GM12878 (cell line): Measurements from ENCODE around the gene VASH1. TPM values are rescaled to one million over a fixed set of nuclear protein-coding genes. Genes with fewer than 3 reads are reported as not detected.

Experiments used
- ATAC-seq: fragments of 200-7000 bp; cut with Tn5 transposase; 3 replicates; pipeline ENCODE4 v1.9.1; 2020; ENCODE audit warnings: mild to moderate bottlenecking, moderate library complexity
- BruUV-seq: library from RNA; stranded (reverse); fragments of 400-500 nt; replicated peaks from 2 replicates; lab custom pipeline; 2021; lab: Mats Ljungman, UMichigan
- CTCF ChIA-PET: fragments of 300-600 bp; sonication (Branson Sonifier 250); formaldehyde crosslinking; extraction: SDS; loops from one replicate; lab custom pipeline; 2021; ENCODE audit warnings: inconsistent platforms; lab: Yijun Ruan, JAX
- POLR2A ChIA-PET: fragments of 350-600 bp; formaldehyde crosslinking; extraction: SDS; loops from one replicate; lab custom pipeline; 2021; ENCODE audit warnings: inconsistent platforms; lab: Charles Lee
- RAD21 ChIA-PET: fragments of 300-600 bp; sonication (Branson Sonifier 250); formaldehyde crosslinking; loops from one replicate; lab custom pipeline; 2023; ENCODE audit warnings: antibody characterized with exemption; ENCODE audit not compliant: unreplicated experiment; lab: Charles Lee
- SMC1A ChIA-PET: fragments of 300-600 bp; sonication (Branson Sonifier 250); formaldehyde crosslinking; loops from one replicate; lab custom pipeline; 2023; ENCODE audit not compliant: unreplicated experiment, uncharacterized antibody; lab: Charles Lee
- DNase-seq: peaks from one replicate; pipeline ENCODE4 v3.0.0-alpha.2; 2011; ENCODE audit warnings: low read depth, low spot score
- FAIRE-seq: peaks from 3 replicates; lab custom pipeline; 2011; peaks lifted over from hg19 to GRCh38; lab: Jason Lieb, UNC
- H2AFZ ChIP-seq: 2 replicates; pipeline ENCODE4 v1.6.0; 2011; ENCODE audit warnings: low read depth, low read length, control low read depth; ENCODE audit not compliant: control insufficient read depth
- H3K27ac ChIP-seq: 2 replicates; pipeline ENCODE4 v1.5.1; 2011; ENCODE audit warnings: control low read depth; ENCODE audit not compliant: control insufficient read depth, insufficient read depth
- H3K27me3 ChIP-seq, 2 experiments: replicated peaks in 1 of 2; 2 replicates each; pipeline versions ENCODE4 v1.6.0 to v1.6.1; 2011; ENCODE audit warnings: low read length in 1 of 2; ENCODE audit not compliant: control insufficient read depth in 2 of 2, insufficient read depth in 2 of 2
- H3K36me3 ChIP-seq, 2 experiments: 2 replicates each; pipeline ENCODE4 v1.5.1; 2011; ENCODE audit warnings: low read length in 1 of 2; ENCODE audit not compliant: control insufficient read depth in 2 of 2, insufficient read depth in 2 of 2
- H3K4me1 ChIP-seq: 2 replicates; pipeline ENCODE4 v1.6.1; 2011; ENCODE audit warnings: mild to moderate bottlenecking, low read length, moderate library complexity, mixed read lengths; ENCODE audit not compliant: control insufficient read depth, insufficient read depth
- H3K4me2 ChIP-seq: 2 replicates; pipeline ENCODE4 v1.6.0; 2011; ENCODE audit warnings: control low read depth; ENCODE audit not compliant: control insufficient read depth, insufficient read depth
- H3K4me3 ChIP-seq: fragments of 200-600 bp; sonication (generic); 2 replicates; pipeline ENCODE4 v1.5.1; 2016
- H3K79me2 ChIP-seq: 2 replicates; pipeline ENCODE4 v1.6.0; 2011; ENCODE audit warnings: low read length; ENCODE audit not compliant: control insufficient read depth, insufficient read depth
- H3K9ac ChIP-seq: 2 replicates; pipeline ENCODE4 v1.8.0; 2011; ENCODE audit warnings: low read length, control low read depth, mixed read lengths; ENCODE audit not compliant: control insufficient read depth, insufficient read depth
- H3K9me3 ChIP-seq: replicated peaks from 3 replicates; pipeline ENCODE4 v1.5.1; 2011; ENCODE audit warnings: mild to moderate bottlenecking, low read length; ENCODE audit not compliant: control insufficient read depth, insufficient read depth
- H4K20me1 ChIP-seq: 2 replicates; pipeline ENCODE4 v1.6.0; 2011; ENCODE audit not compliant: control insufficient read depth, insufficient read depth
- BCL11A ChIP-seq: IDR thresholded peaks from 2 replicates; pipeline ENCODE4 v1.6.1; 2011; ENCODE audit warnings: low read depth, low read length
- CTCF ChIP-seq, 3 experiments: IDR thresholded peaks in 2 of 3; conservative IDR thresholded peaks in 1 of 3; 2 replicates each; pipeline ENCODE4 v1.5.1; 2011; ENCODE audit warnings: low read depth in 3 of 3, low read length in 3 of 3, mild to moderate bottlenecking in 3 of 3, control low read depth in 2 of 3, moderate library complexity in 2 of 3, inconsistent platforms in 1 of 3, mixed read lengths in 1 of 3; ENCODE audit not compliant: control insufficient read depth in 2 of 3, insufficient read depth in 1 of 3; ENCODE audit errors: extremely low read depth in 1 of 3
- RAD21 ChIP-seq: IDR thresholded peaks from 2 replicates; pipeline ENCODE4 v1.6.1; 2011; ENCODE audit warnings: mild to moderate bottlenecking, low read depth, low read length, moderate library complexity; ENCODE audit not compliant: insufficient read depth
- SMARCA5 ChIP-seq: fragments of 450-650 bp; IDR thresholded peaks from 2 replicates; pipeline ENCODE4 v1.6.1; 2017; ENCODE audit warnings: mild to moderate bottlenecking
- SMC3 ChIP-seq: IDR thresholded peaks from 2 replicates; pipeline ENCODE4 v1.6.1; 2011; ENCODE audit warnings: low read length, improper control_type of control experiment, borderline replicate concordance
- whole genome bisulfite sequencing: methylation state at CpG from one replicate; pipeline ENCODE4 v1.1.6; 2016; ENCODE audit warnings: low lambda C conversion rate; ENCODE audit not compliant: insufficient replicate concordance, insufficient coverage; ENCODE audit errors: missing lambda C conversion rate; 5-methylcytosine and 5-hydroxymethylcytosine counted together
- in situ Hi-C: fragments of 300-500 bp; cut with MboI; formaldehyde crosslinking; loops from 9 replicates; pipeline ENCODE4 v1.14.3; 2018; ENCODE audit warnings: mixed read lengths
- intact Hi-C: fragments of 100-400 bp; cut with micrococcal nuclease; formaldehyde crosslinking; loops from one replicate; pipeline ENCODE4 v1.14.2; 2022; ENCODE audit not compliant: unreplicated experiment
- polyA plus RNA-seq, 11 experiments: library from polyadenylated mRNA; depleted of rRNA in 4 of 11; unstranded in 6 of 11; stranded (reverse) in 5 of 11; fragments of >200 nt; fragmentation: Nextera tagmentation in 4 of 11; fragmentation: Illumina TruSeq in 1 of 11; extraction: Ambion mirVana in 4 of 11; extraction: Trizol in 1 of 11; gene quantifications; 1 replicate in 1 of 11; 2 replicates in 10 of 11; pipeline versions ENCODE4 v1.2.1 to v1.2.3, GENCODE V29; 2011 to 2016; ENCODE audit warnings: inconsistent platforms in 2 of 11, missing spikeins in 2 of 11, low read depth in 1 of 11
- total RNA-seq, 4 experiments: library from RNA; depleted of rRNA in 3 of 4; stranded (reverse); fragments of >200 nt in 3 of 4; fragmentation: Illumina TruSeq in 1 of 4; extraction: Trizol in 1 of 4; gene quantifications; 2 replicates each; pipeline versions ENCODE4 v1.2.1 to v1.2.3, GENCODE V29; 2013 to 2021

Gene VASH1
- total and polyA plus RNA-seq, 10 of the 15 experiments (the other 5 are each of a cell fraction or from before 2014, with no cell fraction given): 0.06 to 2.3 (median 0.53) TPM

- POLR2A ChIA-PET: interaction anchor here (0.6 to 0.9 kb wide), 2 partner anchors 101 to 521 kb away, joined by 3 read pairs; no protein-coding TSS in a partner anchor
These were observed 49.7 kb downstream of the VASH1 start for GRCh38 chr14:76810953-76811400.

More at GRCh38 chr14:76810953-76811400, 49.7 kb downstream of the VASH1 start:
- ChIA-PET RAD21 (interaction anchor here (0.6 to 4.3 kb wide), 8 partner anchors 60 to 637 kb away, joined by 3 to 30 read pairs (median 4); no protein-coding TSS in a partner anchor), SMC1A (interaction anchor here (0.6 to 2.9 kb wide), 16 partner anchors 9 to 1159 kb away, joined by 3 to 23 read pairs (median 4); no protein-coding TSS in a partner anchor), CTCF (interaction anchor here (0.6 to 8.5 kb wide), 17 partner anchors 8 to 300 kb away, joined by 3 to 132 read pairs (median 4); no protein-coding TSS in a partner anchor)
- H3K27me3 ChIP-seq: no peaks in the 10 kb centered on the region
- peak overlapping the region; percentile 65 for H3K9ac ChIP-seq
- in situ Hi-C loops: no loop called here
- H3K27ac ChIP-seq: 0 out of 2 replicates have a peak overlapping the region, but pooled peaks have one; percentile 7
- no peaks in the 10 kb centered on the region for H4K20me1 ChIP-seq
- H3K9me3 ChIP-seq: no peaks in the 10 kb centered on the region
- peak overlapping the region; percentile 67 for H3K4me2 ChIP-seq
- WGBS: 7% methylated on average over 9 of the region's 9 CpGs
- ATAC-seq (peak; percentile 57), DNase-seq (no peak), FAIRE-seq (peak; percentile 70)
- intact Hi-C loops: loop anchor here (1.0 to 5.0 kb wide), 3 partner anchors 49 to 101 kb away; partner anchors contain the start of gene VASH1
- BruUV-seq: no TSS peak
- TF ChIP-seq BCL11A (no peak), RAD21 (peak; percentile 58), CTCF (IDR thresholded peaks at IDR 0.05 in 2 of 3, conservative IDR thresholded peaks at IDR 0.05 in 1 of 3; ENCODE audit: control insufficient read depth in 2 of 3, extremely low read depth in 1 of 3, insufficient read depth in 1 of 3, low read depth in 3 of 3, low read length in 3 of 3) (peak; percentile 59 to 66 (median 60)), SMARCA5 (0 out of 2 replicates have a peak, but pooled peaks have one; percentile 44), SMC3 (peak; percentile 54; the same call in 1 of the 2 replicates)
- no peaks in the 10 kb centered on the region for H3K4me1 ChIP-seq
- H3K4me3 ChIP-seq: peak overlapping the region; percentile 96
- no peaks in the 10 kb centered on the region; a peak in 1 of 4 replicates for H3K36me3 ChIP-seq
- peaks cover 7% of the 10 kb centered on the region for H3K79me2 ChIP-seq
- H2AFZ ChIP-seq: peak overlapping the region; percentile 64
